IPS-15b (cell line): Measurements from ENCODE around the gene PNPLA5.
A peak's percentile ranks its signal among the peaks of the same experiment; 100 is the strongest.

Experiments used
- H3K27me3 ChIP-seq: one replicate; pipeline ENCODE4 v1.6.1; 2013; ENCODE audit warnings: low read length; ENCODE audit not compliant: control insufficient read depth, insufficient read depth
- H3K36me3 ChIP-seq: one replicate; pipeline ENCODE4 v1.6.1; 2013; ENCODE audit warnings: low read length; ENCODE audit not compliant: control insufficient read depth, insufficient read depth
- H3K4me1 ChIP-seq: one replicate; pipeline ENCODE4 v1.6.1; 2013; ENCODE audit warnings: mild to moderate bottlenecking, low read length; ENCODE audit not compliant: control insufficient read depth, insufficient read depth
- H3K4me3 ChIP-seq: one replicate; pipeline ENCODE4 v1.5.1; 2013; ENCODE audit warnings: low read depth, low read length
- H3K9ac ChIP-seq: one replicate; pipeline ENCODE4 v1.6.1; 2013; ENCODE audit warnings: low read depth, mild to moderate bottlenecking, low read length
- H3K9me3 ChIP-seq: one replicate; pipeline ENCODE4 v1.6.1; 2013; ENCODE audit warnings: mild to moderate bottlenecking, low read length; ENCODE audit not compliant: control insufficient read depth, insufficient read depth

The PNPLA5 gene

GRCh38 chr22:43848366-43849171, 43.2 kb downstream of the PNPLA5 start:
- Histone ChIP-seq H3K27me3 (no peaks in the 10 kb centered on the region), H3K4me3 (no peak overlapping the region), H3K36me3 (no peaks in the 10 kb centered on the region), H3K9me3 (no peaks in the 10 kb centered on the region), H3K4me1 (peaks cover 8% of the 10 kb centered on the region), H3K9ac (peak overlapping the region; percentile 60)

GRCh38 chr22:43847376-43848289, 44.2 kb downstream of the PNPLA5 start:
- Histone ChIP-seq H3K4me1 (peaks cover 6% of the 10 kb centered on the region), H3K4me3 (no peak overlapping the region), H3K9me3 (no peaks in the 10 kb centered on the region), H3K27me3 (no peaks in the 10 kb centered on the region), H3K9ac (no peak overlapping the region), H3K36me3 (no peaks in the 10 kb centered on the region)

- no peaks in the 10 kb centered on the region for H3K36me3 ChIP-seq
- no peaks in the 10 kb centered on the region for H3K9me3 ChIP-seq
- H3K9ac ChIP-seq: no peak overlapping the region
- no peaks in the 10 kb centered on the region for H3K27me3 ChIP-seq
- H3K4me1 ChIP-seq: peaks cover 6% of the 10 kb centered on the region
- H3K4me3 ChIP-seq: no peak overlapping the region
Measured at GRCh38 chr22:43846966-43847365, 44.8 kb downstream of the PNPLA5 start.

- Histone ChIP-seq H3K27me3 (no peaks in the 10 kb centered on the region), H3K4me3 (no peak overlapping the region), H3K36me3 (no peaks in the 10 kb centered on the region), H3K9ac (peak overlapping the region; percentile 12), H3K4me1 (peaks cover 6% of the 10 kb centered on the region), H3K9me3 (no peaks in the 10 kb centered on the region)
Measured at GRCh38 chr22:43845981-43846380, 45.8 kb downstream of the PNPLA5 start.

- Histone ChIP-seq H3K36me3 (no peaks in the 10 kb centered on the region), H3K4me1 (peaks cover 6% of the 10 kb centered on the region), H3K4me3 (no peak overlapping the region), H3K27me3 (no peaks in the 10 kb centered on the region), H3K9ac (no peak overlapping the region), H3K9me3 (no peaks in the 10 kb centered on the region)
Measured at GRCh38 chr22:43844560-43845545, 47.0 kb downstream of the PNPLA5 start.

- Histone ChIP-seq H3K4me3 (no peak overlapping the region), H3K9ac (no peak overlapping the region), H3K27me3 (no peaks in the 10 kb centered on the region), H3K9me3 (no peaks in the 10 kb centered on the region), H3K4me1 (peaks cover 6% of the 10 kb centered on the region), H3K36me3 (peaks cover 5% of the 10 kb centered on the region)
Measured at GRCh38 chr22:43843783-43844530, 47.9 kb downstream of the PNPLA5 start.

- Histone ChIP-seq H3K9ac (no peak overlapping the region), H3K36me3 (peaks cover 23% of the 10 kb centered on the region), H3K4me3 (no peak overlapping the region), H3K4me1 (peaks cover 6% of the 10 kb centered on the region), H3K27me3 (no peaks in the 10 kb centered on the region), H3K9me3 (no peaks in the 10 kb centered on the region)
Measured at GRCh38 chr22:43841742-43842141, 50.1 kb downstream of the PNPLA5 start.

- no peak overlapping the region for H3K9ac ChIP-seq
- H3K4me1 ChIP-seq: peaks cover 3% of the 10 kb centered on the region
- H3K27me3 ChIP-seq: no peaks in the 10 kb centered on the region
- no peaks in the 10 kb centered on the region for H3K9me3 ChIP-seq
- no peak overlapping the region for H3K4me3 ChIP-seq
- peaks cover 26% of the 10 kb centered on the region for H3K36me3 ChIP-seq
Measured at GRCh38 chr22:43840851-43841250, 51.0 kb downstream of the PNPLA5 start.

- Histone ChIP-seq H3K4me1 (peaks cover under 1% of the 10 kb centered on the region), H3K9me3 (no peaks in the 10 kb centered on the region), H3K27me3 (no peaks in the 10 kb centered on the region), H3K9ac (no peak overlapping the region), H3K4me3 (no peak overlapping the region), H3K36me3 (peaks cover 26% of the 10 kb centered on the region)
Measured at GRCh38 chr22:43840431-43840830, 51.4 kb downstream of the PNPLA5 start.

GRCh38 chr22:43839781-43840180, 52.0 kb downstream of the PNPLA5 start:
- Histone ChIP-seq H3K9me3 (no peaks in the 10 kb centered on the region), H3K9ac (no peak overlapping the region), H3K27me3 (no peaks in the 10 kb centered on the region), H3K36me3 (peaks cover 28% of the 10 kb centered on the region), H3K4me3 (no peak overlapping the region), H3K4me1 (no peaks in the 10 kb centered on the region)
